Endometrial microvascular endothelial cells (primary cell): ENCODE data around the gene SREK1IP1. TPM values are rescaled to one million over a fixed set of nuclear protein-coding genes. Genes with fewer than 3 reads are reported as not detected.
"Not testable (repeated sequence)": the region's sequence is repeated elsewhere in the genome, so short reads cannot be mapped to it uniquely, and the experiment has no call there.

Experiments used
- in situ Hi-C: cut with HindIII; loops from 2 replicates; pipeline ENCODE4 v1.10.0; 2017; ENCODE audit warnings: low sequenced_read_pairs, low pct_unique_long_range_greater_than_20kb; ENCODE audit errors: inconsistent ontology term
- total RNA-seq: library from RNA; depleted of rRNA; stranded (reverse); fragments of >200 nt; gene quantifications from one replicate; pipeline ENCODE4 v1.2.3, GENCODE V29; 2015; ENCODE audit errors: inconsistent ontology term

Gene SREK1IP1
- total RNA-seq, 1 donor from 2014 or later = 8.5 TPM

GRCh38 chr5:64767959-64768357, 533 bp downstream of the SREK1IP1 start:
- in situ Hi-C loops = no loop called here

GRCh38 chr5:64766941-64767340, 1.6 kb downstream of the SREK1IP1 start:
- in situ Hi-C loops = no loop called here

GRCh38 chr5:64765804-64766504, 2.5 kb downstream of the SREK1IP1 start:
- in situ Hi-C loops = no loop called here

GRCh38 chr5:64763948-64764503, 4.5 kb downstream of the SREK1IP1 start:
- in situ Hi-C loops = no loop called here

GRCh38 chr5:64759960-64760660, 8.4 kb downstream of the SREK1IP1 start:
- in situ Hi-C loops = no loop called here

- in situ Hi-C loops = no loop called here
These were observed 9.6 kb downstream of the SREK1IP1 start for GRCh38 chr5:64758901-64759300.

GRCh38 chr5:64754066-64754465, 14.4 kb downstream of the SREK1IP1 start:
- in situ Hi-C loops = no loop called here

- in situ Hi-C loops = no loop called here
These were observed 19.1 kb downstream of the SREK1IP1 start for GRCh38 chr5:64749385-64749784.

GRCh38 chr5:64746446-64746845, 22.0 kb downstream of the SREK1IP1 start:
- in situ Hi-C loops = no loop called here

GRCh38 chr5:64744914-64745313, 23.6 kb downstream of the SREK1IP1 start:
- in situ Hi-C loops = no loop called here

- in situ Hi-C loops = no loop called here
These were observed 25.7 kb downstream of the SREK1IP1 start for GRCh38 chr5:64742821-64743220.

GRCh38 chr5:64742411-64742810, 26.1 kb downstream of the SREK1IP1 start:
- in situ Hi-C loops = no loop called here

- in situ Hi-C loops = no loop called here
These were observed 41.3 kb downstream of the SREK1IP1 start for GRCh38 chr5:64727150-64727549.

GRCh38 chr5:64722588-64722987, 45.9 kb downstream of the SREK1IP1 start:
- in situ Hi-C loops = no loop called here

- in situ Hi-C loops = not testable (repeated sequence)
These were observed 54.0 kb downstream of the SREK1IP1 start for GRCh38 chr5:64714495-64714894.

GRCh38 chr5:64707191-64707590, 61.3 kb downstream of the SREK1IP1 start:
- in situ Hi-C loops = no loop called here

- in situ Hi-C loops = not testable (repeated sequence)
These were observed 62.4 kb downstream of the SREK1IP1 start for GRCh38 chr5:64706074-64706473.

GRCh38 chr5:64700765-64701164, 67.7 kb downstream of the SREK1IP1 start:
- in situ Hi-C loops = no loop called here

- in situ Hi-C loops = not testable (repeated sequence)
These were observed 72.1 kb downstream of the SREK1IP1 start for GRCh38 chr5:64696414-64696813.

- in situ Hi-C loops = no loop called here
These were observed 74.9 kb downstream of the SREK1IP1 start for GRCh38 chr5:64693636-64694035.
